HG03175 (cell line): ENCODE data around the gene LIPC.

Source experiments
- ATAC-seq: cut with Tn5 transposase; IDR thresholded peaks from one replicate; pipeline ENCODE4 v1.9.1; 2021; ENCODE audit warnings: mild to moderate bottlenecking, moderate library complexity; ENCODE audit not compliant: unreplicated experiment

The LIPC gene

DNA sequence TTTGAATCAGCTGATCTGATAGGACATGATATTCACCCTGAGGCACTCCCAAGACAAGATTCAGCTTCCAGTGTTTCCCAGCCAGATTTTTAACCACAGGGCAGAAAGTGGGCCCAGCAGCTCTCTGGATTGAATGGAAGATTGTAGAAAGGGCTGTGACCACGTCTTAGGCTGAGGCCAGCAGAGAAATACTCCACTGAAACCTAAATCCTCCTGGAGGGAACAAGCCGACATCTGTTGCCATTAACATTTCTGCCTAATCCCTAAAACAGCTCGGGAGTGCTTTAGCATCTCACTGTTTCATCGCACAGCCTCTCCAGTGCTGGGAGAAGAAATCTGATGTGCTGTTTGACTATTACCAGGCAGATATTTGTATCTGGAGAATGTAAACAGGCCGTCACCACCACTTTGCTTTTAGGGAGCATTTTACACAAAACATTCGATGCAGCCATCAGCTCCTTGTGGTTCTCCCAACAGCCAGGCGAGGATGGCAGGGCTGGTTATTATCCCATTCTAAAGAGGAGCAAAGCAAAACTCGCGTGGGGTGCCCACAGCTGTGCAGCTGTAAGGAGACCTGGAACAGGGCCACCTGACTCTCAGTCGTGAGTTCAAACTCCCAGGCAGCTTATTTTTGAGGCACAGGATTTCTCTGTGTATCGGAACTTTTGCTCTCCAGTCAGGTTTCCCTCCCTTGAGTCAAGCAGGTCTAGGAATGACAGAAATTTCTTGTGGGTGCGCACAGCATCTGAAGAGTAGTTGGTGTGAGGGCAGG lies 117.4 kb downstream of the LIPC start:
- ATAC-seq = no peak

DNA sequence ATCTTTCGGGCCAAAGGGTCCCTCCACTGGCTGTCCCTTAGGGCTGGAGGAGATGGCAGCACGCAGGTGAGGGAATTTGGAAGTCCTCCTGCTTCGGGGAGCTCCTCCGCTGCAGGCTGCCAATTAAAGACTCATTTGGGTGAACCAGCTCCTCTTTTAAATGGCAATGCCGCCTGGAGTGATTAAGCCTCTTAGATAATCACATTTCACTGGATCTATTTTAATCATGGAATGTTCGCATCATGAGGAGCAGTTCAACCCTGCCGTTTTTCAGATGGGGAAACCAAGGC lies 117.9 kb downstream of the LIPC start:
- no peak for ATAC-seq

DNA sequence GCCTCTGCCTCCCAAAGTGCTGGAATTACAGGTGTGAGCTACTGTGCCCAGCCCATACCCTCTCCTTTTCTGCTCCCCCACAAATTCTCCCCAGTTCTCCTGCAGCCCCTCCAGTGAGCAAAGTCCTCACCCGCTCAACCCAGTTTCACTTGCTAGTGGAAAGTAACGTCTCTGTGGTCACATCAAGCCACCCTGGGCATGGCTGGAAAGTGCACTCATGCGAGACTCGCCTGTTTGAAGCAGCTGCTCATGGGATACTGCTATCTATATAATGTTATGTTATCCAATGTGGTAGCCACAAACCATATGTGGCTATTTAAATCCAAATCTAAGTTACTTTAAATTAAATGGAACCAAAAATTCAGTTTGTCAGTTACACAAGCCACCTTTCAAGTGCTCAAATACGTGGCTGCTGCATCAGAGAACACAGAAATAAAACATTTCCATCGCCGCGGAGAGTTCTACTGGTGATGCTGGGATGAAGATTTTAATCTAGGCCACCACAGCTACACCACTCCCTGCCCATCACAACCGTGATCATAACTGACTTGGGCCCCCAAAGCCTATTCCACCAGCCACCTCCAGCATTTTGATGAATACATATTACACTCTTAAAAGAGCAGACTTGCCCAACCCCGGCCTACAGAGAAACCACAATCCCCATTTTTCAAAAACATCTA lies 119.4 kb downstream of the LIPC start:
- no peak for ATAC-seq

DNA sequence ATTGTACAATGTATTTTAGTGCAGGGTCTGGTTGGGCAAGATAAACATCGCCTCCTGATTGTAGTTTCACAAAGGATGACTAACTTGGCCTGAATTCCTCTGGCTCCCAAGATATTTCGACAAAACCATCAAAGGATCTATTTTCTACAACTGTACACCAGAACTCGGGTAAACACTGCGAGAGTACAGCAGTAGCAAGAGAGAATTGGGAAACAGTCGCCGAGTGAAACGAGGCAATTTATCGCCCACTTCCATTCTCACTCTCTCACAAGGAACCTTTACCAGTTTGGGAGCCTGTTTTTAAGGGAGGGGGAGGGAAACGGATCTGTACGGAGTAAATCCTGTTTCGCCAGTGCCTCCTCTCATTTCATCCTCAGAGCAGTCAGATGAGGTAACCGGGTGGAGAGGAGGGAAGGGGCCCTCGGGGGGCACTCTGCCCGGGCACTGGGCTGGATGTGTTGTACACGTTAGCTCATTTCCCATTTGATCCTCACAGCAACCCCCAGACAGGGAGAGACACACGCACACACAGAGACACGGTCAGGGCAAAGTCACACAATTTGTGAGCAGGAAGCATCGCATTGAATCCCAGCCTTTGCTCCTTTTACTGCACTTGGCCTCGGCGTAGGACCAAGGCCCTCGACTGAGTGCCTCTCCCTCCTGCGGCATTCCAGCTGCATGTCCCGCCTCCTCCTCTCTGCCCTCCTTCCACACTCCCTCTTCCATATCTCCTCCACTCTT lies 120.1 kb downstream of the LIPC start:
- no peak for ATAC-seq

DNA sequence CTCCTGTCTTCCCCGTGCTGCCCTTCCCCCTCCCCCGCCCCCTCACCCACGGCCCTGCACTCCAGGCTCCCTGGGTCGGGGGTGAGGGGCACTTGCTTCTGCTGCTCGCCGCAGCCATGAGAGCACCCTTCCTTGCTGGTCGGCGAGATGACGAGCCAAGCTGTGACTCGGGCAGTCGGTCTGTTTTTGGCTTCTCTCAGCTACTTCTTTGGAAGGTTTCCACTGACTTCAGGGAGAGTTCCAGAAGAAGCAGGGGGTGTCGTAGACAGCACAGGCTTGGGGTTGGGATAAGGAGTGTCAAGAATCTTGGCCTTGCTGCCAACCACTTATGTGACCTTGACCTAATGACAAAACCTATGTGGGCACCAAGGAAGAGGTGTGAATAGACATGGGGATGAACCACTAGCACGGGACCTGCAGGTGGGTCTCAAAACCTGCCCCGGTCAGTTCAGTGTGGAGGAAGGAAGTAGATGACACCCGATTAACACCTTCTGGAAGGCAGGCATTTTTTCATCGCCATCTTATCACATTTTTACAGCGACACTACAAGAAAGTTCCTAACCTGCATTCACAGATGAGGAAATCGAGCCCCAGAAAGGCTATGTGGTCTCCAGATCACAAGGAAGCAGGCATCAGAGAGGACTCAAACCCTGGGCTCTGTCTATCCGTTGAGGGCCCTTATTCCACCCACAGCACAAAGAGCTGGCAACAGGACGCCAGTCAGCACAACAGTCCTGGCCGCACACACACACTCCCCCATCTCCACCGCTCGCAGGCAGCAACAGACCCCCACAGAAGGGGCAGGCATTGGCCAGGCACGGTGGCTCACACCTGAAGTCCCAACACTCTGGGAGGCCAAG lies 120.9 kb downstream of the LIPC start:
- ATAC-seq = no peak

DNA sequence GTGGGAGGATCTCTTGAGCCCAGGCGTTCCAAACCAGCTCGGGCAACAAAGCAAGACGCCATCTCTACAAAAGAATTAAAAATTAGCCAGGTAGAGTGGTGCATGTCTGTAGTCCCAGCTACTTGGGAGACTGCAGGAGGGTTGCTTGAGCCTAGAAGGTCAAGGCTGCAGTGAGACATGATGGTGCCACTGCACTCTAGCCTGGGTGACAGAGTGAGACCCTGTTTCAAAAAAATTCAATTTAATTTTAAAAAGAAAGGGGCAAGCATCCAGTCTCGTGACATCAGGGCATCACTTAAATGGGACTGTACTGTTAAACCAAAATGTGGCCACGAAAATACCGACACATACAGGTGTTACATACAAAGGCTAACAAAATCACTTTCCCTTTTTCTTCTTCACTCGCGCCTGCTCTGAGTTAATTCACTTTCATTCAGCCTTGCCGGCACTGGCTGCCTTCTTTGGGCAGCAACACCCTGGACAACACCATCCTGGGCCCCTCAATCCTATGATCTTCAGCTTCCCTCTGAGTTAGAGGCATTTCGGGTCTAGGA lies 121.7 kb downstream of the LIPC start:
- no peak for ATAC-seq

DNA sequence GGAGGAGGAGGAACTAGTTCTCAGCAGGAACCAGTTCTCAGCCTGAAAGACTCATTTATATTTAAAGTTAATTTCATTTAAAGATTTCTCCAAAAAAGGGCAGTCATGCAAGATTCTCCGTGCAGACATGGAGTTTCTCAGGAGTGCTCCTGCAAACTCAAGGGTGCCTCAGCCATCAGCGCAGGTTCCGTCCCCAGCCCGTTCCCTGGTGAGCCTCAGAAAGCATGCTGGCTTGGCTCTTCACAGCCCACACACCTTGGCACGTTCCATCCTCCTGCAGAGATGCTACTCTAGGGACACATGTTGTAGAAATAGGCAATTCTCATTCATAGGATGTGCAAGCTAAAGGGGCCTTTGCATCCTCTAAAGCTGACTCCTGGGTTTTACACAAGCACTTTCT lies 123.0 kb downstream of the LIPC start:
- ATAC-seq = no peak

DNA sequence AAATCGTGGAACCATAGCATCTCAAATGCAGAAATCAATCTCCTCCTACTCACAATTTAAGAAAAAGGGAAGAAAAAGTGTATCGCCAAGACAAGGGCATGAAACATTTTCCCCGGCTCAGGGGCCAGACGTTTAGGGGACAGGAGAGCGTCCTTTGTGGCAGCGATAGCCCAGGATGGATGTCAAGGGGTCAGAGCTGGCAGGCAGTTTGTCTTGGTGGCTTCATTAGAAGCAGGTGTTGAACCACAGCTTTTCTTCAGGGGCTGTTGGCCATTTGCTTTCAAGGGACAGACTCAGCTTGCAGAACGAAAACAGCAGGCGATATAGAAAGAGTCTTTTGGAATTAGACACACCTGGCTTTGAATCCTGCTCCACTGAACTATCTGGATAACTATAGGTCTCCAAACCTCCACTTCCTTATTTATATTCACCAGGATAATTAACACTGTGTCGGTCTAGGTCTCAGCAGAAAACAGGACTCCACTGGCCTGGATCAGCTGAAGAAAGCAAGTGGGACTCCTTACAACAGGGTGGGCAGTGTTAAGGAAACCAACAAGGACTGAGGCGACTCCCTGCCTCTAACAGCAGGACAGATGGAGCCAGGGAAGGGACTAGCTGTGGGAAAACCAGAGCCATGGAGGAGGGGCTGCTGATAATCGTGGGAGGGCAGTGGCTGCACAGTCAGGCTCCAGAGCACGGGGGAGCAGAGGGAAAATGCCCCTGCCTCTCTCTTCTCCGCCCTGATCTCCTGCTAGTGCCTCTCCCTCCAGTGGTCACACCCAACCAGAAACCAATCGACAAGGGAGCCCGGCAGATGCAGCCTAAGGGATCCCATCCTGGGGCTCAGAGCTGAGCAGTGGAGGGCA lies 123.6 kb downstream of the LIPC start:
- no peak for ATAC-seq

DNA sequence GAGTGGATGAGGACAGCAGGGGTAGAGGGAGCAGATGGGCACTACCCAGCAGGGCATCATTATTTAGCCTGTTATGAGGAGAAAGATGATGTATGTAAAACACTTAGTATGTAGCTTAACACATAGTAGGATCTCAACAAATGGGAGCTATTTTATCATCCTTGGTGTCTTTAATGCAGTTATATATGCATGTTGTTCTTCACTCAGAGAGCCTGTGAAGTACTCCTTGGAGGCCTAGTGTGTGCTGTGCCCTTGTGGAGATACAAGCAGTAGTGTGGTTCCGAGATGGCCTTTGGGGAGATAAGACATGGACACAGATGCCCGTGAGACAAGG lies 124.2 kb downstream of the LIPC start:
- ATAC-seq = no peak

DNA sequence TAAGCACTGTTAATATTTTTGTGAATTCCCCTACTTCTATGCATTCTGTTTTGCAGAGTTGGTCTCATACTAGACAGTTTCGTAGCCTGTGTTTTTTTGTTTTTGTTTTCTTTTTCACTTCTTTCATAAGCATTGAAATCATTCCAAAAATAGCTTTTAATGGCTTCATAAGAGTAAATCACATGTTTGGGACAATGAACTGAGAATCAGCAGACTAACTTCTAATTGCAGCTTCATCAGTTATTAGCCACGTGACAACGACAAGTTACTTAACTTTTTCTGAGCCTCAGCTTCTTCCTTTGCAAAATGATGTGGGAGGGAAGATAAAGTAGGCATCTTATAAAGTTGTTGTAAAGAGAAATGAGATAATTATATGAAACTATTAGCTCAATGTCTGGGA lies 124.8 kb downstream of the LIPC start:
- no peak for ATAC-seq

DNA sequence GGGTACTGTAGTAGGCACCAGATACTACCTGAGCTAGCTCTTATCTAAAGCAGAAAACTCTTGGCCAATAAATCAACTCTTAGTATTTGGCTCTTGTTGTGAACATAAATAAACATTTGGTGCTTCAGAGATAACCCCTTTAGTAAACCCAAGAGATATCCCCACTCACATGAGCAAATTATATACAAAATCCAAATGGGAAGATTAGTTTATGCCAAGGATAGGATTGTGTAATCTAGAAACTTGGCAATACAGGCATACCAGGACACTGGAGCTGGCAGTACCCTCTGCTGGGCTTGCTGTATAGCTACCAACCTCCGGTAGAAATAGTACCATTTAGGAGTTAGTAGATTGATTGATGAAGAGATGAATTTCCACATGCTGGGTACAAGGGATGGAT lies 127.0 kb downstream of the LIPC start:
- no peak for ATAC-seq

DNA sequence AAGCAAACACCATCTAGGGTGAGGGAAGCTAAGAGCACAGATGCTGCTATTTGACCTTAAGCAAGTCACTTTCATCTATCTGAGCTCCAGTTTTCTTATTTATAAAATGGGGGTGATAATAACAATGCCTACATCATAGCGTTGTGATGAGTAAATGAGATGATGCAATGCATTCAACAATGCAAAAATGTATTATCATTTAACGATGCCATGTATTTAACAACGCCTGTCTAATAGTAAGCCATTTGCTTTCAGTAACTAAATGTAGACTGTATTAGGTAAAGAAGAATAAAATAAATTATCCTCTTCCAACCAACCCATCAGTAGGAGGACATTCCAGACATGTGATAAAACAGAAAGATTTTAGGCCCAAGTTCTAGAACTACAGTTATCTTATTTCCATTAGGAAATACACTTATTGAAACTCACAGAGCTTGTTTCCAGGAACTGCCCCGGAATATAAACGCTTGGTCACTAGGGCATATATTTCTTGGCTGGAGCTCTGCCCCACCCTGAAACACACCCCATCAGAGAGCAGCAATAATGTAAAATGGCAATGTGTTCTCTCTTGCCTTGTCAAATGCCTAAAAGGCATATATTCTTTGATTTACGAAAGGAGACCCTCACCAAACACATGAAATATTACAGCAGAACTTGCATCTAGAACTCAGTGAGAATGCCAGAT lies 128.3 kb downstream of the LIPC start:
- no peak for ATAC-seq

DNA sequence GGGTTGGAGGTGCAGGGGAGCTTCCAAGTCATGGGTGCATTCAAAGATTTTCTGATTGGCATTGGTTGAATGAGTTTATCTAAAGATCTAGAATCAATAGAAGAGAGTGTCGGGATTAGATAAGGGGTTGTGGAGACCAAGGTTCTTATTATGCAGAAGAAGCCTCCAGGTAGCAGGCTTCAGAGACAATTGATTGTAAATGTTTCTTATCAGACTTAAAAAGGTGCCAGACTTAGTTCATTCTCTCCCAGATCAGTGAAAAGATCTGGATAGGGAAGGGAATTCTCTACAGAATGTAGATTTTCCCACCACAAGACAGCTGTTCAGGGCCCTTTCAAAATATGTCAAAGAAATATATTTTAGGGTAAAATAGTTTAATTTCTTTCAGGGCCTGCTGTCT lies 129.5 kb downstream of the LIPC start:
- no peak for ATAC-seq

DNA sequence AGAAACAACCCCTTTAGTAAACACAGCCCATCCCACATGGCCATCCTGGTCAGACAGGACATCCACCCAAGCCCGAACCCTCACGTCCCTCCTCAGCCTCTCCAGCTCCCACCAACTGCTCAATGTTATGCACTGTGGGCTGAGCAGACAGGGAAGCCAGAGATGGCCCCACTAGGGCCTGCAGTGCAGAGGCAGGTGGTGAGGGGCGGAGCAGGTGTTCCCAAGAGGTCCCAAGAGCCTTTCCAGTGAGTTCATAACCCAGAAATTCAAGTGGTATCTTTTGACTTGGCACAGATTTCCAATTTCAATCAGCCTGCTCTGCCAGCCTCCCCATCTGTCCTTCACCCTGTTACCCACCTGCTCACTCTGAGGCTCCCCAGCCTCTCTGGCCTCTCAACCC lies 130.3 kb downstream of the LIPC start:
- no peak for ATAC-seq

DNA sequence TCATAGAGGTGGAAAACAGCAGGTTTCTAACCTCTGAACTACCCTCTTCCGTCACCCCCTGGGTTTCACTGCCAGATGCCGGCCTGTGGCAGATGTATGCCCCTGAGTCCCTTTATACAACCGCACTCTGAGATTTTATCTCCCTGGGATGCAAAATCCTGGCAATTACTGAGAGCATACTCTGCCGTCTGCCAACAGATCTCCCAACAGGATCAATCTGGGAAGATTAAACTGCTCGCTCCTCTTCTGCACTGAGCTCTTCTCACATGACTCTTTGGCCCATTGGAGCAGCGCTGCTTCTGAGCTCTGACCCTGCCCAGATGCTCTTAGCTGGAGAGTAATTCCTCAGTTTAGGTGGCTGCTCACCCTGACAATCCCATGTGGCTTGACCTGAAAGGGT lies 133.2 kb downstream of the LIPC start:
- no peak for ATAC-seq

DNA sequence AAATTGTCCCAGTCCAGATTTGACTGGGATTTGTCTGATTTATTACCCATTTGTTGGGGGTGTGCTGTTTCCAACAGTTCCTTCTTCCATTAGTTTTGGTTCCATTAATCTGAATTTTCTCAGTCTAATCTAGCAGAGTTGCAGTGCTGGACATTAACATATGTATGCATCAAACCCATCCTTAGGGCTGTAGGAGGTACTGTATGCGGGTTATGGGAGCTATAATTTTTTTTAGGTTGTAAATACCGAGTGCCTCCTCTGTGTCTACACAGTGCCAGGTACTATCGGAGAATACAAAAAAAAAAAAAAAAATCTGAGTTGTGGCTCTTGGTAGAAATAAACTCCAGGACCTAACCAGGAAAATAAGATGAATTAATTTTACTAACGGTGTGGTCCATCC lies 133.8 kb downstream of the LIPC start:
- ATAC-seq = no peak

DNA sequence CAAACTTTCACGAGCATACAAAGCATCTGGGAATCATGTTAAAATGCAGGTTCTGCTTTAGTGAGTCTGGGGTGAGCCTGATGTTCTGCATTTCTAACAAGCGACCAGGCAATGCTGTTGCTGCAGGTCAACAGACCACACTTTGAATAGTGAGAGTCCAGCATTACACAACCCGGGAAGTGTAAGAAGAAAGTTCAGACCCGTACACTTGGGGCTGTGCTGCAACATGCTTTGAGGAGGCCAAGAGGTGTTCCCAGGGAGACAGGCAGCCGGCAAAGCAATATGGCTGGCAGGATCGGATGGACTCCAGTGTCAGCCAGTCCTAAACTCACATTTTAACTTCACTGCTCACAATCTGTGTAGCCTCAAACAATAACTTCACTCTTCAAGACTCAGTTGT lies 134.2 kb downstream of the LIPC start:
- ATAC-seq = no peak

DNA sequence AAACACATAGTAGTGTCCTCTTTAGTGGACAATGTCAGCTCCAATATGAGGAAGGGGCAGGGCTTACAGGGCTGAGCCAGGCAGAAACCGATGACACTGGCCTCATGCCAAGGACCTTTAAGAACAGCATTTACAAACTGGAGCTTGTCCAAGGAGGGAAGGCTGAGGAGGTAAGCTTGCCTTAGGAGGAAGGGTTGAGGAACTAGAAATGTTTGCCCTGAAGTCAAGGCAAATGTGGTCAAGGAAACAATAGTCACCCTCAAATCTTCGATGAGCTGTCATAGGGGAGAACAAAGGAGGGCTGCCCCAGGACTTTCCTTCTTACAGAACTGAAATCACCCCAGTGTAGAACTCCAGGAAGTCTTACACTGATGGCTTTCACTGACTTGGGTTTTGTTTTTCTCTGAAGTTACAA lies 136.4 kb downstream of the LIPC start:
- ATAC-seq = no peak

DNA sequence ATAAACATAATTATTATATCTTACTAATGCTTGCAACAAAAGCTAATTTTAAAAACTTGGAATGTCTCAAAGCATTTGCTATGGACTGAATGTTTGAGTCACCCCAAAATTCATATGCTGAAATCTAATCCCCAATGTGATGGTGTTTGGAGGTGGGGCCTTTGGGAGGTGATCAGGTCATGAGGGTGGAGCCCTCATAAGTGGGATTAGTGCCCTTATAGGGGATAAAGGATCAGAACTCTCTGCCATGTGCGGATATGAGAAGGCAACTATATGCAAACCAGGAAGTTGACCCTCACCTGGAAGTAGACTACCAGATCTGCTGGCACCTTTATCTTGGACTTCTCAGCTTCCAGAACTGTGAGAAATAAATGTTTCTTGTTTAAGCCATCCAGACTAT lies 137.7 kb downstream of the LIPC start:
- no peak for ATAC-seq

DNA sequence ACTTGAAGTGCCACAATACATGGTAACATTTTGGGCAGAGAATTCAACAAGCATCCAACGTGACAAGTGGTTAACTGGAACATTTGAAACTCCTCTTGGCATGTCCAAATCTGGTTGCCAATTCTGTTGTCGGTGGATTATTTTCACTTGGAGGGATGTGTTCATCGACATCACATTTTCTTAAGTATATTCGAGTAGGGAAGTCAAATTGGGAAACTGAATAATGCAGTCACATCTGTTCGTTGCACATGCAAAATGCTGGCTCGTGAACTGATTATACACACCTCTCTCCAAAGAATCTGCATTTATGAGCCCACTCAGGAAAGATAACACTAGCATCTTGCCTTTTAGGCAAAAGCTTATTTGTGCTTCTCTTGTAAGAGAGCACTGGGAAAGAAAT lies 139.7 kb downstream of the LIPC start:
- ATAC-seq = no peak
